ENCODE measurements around the gene TJP3. TPM values are rescaled to one million over a fixed set of nuclear protein-coding genes. Genes with fewer than 3 reads are reported as not detected.
"Not testable (repeated sequence)": the region's sequence is repeated elsewhere in the genome, so short reads cannot be mapped to it uniquely, and the experiment has no call there.

Gene TJP3
- total RNA-seq, 1 experiment from 2014 or later, result not detected

DNA sequence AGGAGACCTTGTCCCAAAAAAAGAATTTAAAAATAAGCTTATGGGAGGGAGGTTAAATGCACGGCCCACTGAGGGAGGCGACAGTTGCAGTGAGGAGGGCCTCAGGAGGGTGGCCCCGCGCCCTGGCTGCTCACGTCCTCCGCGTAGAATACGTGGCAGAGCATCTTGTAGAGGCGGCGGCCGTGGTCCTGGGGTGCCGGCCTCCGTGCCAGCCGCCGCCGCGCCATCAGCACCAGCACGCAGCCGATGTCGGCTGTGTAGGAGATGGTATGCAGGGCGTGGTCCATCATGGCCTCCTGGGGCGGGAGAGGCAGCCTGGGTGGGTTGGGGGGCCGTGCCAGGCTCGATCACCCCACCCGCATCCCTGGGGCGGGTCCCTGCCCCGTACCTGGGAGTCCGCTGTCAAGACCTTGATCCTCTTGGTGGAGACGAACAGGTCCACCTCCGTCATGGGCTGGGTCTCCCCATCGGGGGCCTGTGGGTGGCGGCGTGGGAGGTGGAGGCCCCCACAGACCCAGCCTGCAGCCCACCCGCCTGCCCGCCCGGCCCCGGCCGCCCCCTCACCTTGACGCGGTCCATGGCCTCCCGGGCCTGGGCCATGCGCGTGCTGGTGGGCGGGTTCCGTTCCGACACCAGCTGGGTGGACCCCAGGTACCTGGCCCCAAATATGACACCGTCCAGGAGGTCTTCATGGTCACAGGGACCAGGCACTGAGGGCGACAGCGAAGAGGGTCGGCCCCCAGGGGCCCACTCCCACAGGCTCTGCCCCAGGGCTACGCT, 45.6 kb downstream of the TJP3 start:
- ChIA-PET POLR2A (ENCODE audit: low non-redundant PET) (no interaction called here), CTCF (no interaction called here)
- BruUV-seq (replicated peaks), result no TSS peak
- Histone ChIP-seq H3K4me1 (ENCODE audit: insufficient read depth, low read length, poor library complexity, severe bottlenecking) (no peaks in the 10 kb centered on the region), H3K27ac (ENCODE audit: low read depth, low read length, poor library complexity, severe bottlenecking) (no peak overlapping the region), H3K4me3 (ENCODE audit: low read depth, low read length, poor library complexity, severe bottlenecking) (no peak overlapping the region), H3K36me3 (ENCODE audit: insufficient read depth, low read length, poor library complexity, severe bottlenecking) (peaks cover 11% of the 10 kb centered on the region), H3K9me3 (ENCODE audit: low read depth, low read length, poor library complexity, severe bottlenecking) (no peaks in the 10 kb centered on the region), H3K27me3 (replicated peaks; ENCODE audit: insufficient read depth, low read depth, low read length, poor library complexity) (no peaks in the 10 kb centered on the region)
- TF ChIP-seq EZH2 (IDR thresholded peaks at IDR 0.05; ENCODE audit: borderline replicate concordance, low read depth, low read length, poor library complexity, severe bottlenecking) (no peak), CTCF (conservative IDR thresholded peaks at IDR 0.05; ENCODE audit: low read depth, low read length) (no peak)
- DNase-seq (ENCODE audit: low spot score), result no peak
- intact Hi-C loops (cut with micrococcal nuclease; ENCODE audit: unreplicated experiment), result no loop called here

DNA sequence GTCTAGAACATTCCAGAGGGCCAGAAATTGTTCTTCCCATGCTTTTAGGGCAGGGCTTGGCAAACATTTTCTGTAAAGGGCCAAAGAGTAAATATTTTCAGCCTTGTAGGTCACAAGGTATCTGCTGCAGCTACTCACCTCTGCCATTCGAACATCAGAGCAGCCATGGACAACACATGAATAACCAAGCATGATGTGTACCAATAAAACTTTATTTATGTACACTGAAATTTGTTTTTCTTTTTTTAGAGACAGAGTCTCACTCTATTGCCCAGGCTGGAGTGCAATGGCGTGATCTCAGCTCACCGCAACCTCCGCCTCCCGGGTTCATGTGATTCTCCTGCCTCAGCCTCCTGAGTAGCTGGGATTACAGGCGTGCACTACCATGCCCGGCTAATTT, 49.5 kb downstream of the TJP3 start:
- H3K36me3 ChIP-seq (ENCODE audit: insufficient read depth, low read length, poor library complexity, severe bottlenecking); H3K9me3 ChIP-seq (ENCODE audit: low read depth, low read length, poor library complexity, severe bottlenecking); H3K27ac ChIP-seq (ENCODE audit: low read depth, low read length, poor library complexity, severe bottlenecking); BruUV-seq (replicated peaks); POLR2A ChIA-PET (ENCODE audit: low non-redundant PET); H3K27me3 ChIP-seq (replicated peaks; ENCODE audit: insufficient read depth, low read depth, low read length, poor library complexity); H3K4me3 ChIP-seq (ENCODE audit: low read depth, low read length, poor library complexity, severe bottlenecking); CTCF ChIA-PET; intact Hi-C loops (cut with micrococcal nuclease; ENCODE audit: unreplicated experiment); H3K4me1 ChIP-seq (ENCODE audit: insufficient read depth, low read length, poor library complexity, severe bottlenecking); DNase-seq (ENCODE audit: low spot score): not testable (repeated sequence)

- intact Hi-C loops (cut with micrococcal nuclease; ENCODE audit: unreplicated experiment); H3K36me3 ChIP-seq (ENCODE audit: insufficient read depth, low read length, poor library complexity, severe bottlenecking); CTCF ChIA-PET: not testable (repeated sequence)
Measured at GRCh38 chr19:3758297-3758696, 50.1 kb downstream of the TJP3 start.

DNA sequence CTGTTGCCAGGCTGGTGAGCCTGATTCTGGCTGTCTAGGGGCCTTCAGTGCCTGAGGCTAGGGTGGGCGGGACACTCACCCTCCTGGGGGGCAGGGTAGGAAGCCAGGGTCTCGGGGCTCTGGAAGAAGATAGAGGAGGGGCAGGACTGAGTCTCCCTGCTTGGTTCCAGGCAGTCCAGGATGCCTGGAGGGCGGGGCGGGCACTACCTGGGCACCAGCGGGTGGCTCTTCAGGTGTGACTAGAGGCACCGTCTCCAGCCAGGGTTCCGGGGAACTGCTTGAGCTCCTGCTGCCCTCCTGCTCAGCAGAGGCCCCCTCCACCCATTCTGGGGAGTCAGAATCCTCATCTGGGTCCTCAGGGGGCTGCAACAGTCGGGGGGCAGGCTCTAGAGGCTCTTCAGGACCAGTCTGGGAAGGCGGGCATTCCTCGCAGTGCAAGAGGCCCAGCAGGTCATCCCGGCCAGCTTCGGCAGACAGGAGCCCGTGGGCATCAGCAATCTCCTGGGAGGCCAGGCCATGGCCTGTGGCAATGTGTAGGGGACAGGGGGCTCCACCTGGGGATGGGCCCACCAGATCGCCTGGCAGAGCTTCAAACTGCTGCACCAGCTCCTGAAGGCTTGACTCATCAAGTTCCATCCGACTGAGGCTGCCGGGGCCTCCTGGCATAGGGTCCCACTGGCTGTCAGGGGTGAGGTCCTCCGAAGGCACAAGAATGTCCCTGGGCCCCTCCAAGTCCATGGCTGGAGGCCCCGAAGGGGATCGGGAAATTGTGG, 51.5 kb downstream of the TJP3 start:
- ChIA-PET POLR2A (ENCODE audit: low non-redundant PET) (no interaction called here), CTCF (no interaction called here)
- Histone ChIP-seq H3K9me3 (ENCODE audit: low read depth, low read length, poor library complexity, severe bottlenecking) (no peaks in the 10 kb centered on the region), H3K4me3 (ENCODE audit: low read depth, low read length, poor library complexity, severe bottlenecking) (no peak overlapping the region), H3K27me3 (replicated peaks; ENCODE audit: insufficient read depth, low read depth, low read length, poor library complexity) (no peaks in the 10 kb centered on the region), H3K36me3 (ENCODE audit: insufficient read depth, low read length, poor library complexity, severe bottlenecking) (peaks cover 3% of the 10 kb centered on the region), H3K4me1 (ENCODE audit: insufficient read depth, low read length, poor library complexity, severe bottlenecking) (peaks cover 10% of the 10 kb centered on the region), H3K27ac (ENCODE audit: low read depth, low read length, poor library complexity, severe bottlenecking) (no peak overlapping the region)
- no peak for TF ChIP-seq CTCF (conservative IDR thresholded peaks at IDR 0.05; ENCODE audit: low read depth, low read length)
- TF ChIP-seq EZH2 (IDR thresholded peaks at IDR 0.05; ENCODE audit: borderline replicate concordance, low read depth, low read length, poor library complexity, severe bottlenecking), result no peak
- intact Hi-C loops (cut with micrococcal nuclease; ENCODE audit: unreplicated experiment), result no loop called here
- no peak for DNase-seq (ENCODE audit: low spot score)
- BruUV-seq (replicated peaks), result no TSS peak

More at GRCh38 chr19:3758297-3758696, 50.1 kb downstream of the TJP3 start:
- not testable (repeated sequence) for DNase-seq (ENCODE audit: low spot score); H3K27me3 ChIP-seq (replicated peaks; ENCODE audit: insufficient read depth, low read depth, low read length, poor library complexity); H3K4me3 ChIP-seq (ENCODE audit: low read depth, low read length, poor library complexity, severe bottlenecking); BruUV-seq (replicated peaks); H3K9me3 ChIP-seq (ENCODE audit: low read depth, low read length, poor library complexity, severe bottlenecking); H3K27ac ChIP-seq (ENCODE audit: low read depth, low read length, poor library complexity, severe bottlenecking); H3K4me1 ChIP-seq (ENCODE audit: insufficient read depth, low read length, poor library complexity, severe bottlenecking)
- POLR2A ChIA-PET (ENCODE audit: low non-redundant PET), result interaction anchor here (0.6 kb wide), 1 partner anchor 36 kb away, joined by 8 read pairs; no protein-coding TSS in a partner anchor
